ENCODE results near the gene FGGY.
"Not testable (repeated sequence)": the region's sequence is repeated elsewhere in the genome, so short reads cannot be mapped to it uniquely, and the experiment has no call there.

Gene FGGY

GRCh38 chr1:59294423-59294822 lies 2.5 kb upstream of the FGGY start:
- no peak for TF ChIP-seq CTCF (IDR thresholded peaks at IDR 0.05; ENCODE audit: low read depth, low read length, missing control alignments)
- H3K4me3 ChIP-seq (ENCODE audit: low read depth, low read length), result no peak overlapping the region
- no peak for DNase-seq (ENCODE audit: low read depth)

GRCh38 chr1:59295618-59296017 lies 1.3 kb upstream of the FGGY start:
- TF ChIP-seq CTCF (IDR thresholded peaks at IDR 0.05; ENCODE audit: low read depth, low read length, missing control alignments), result no peak
- peak overlapping the region; percentile 67; the same call in 1 of the 2 replicates for H3K4me3 ChIP-seq (ENCODE audit: low read depth, low read length)

GRCh38 chr1:59298026-59298583 lies 1.2 kb downstream of the FGGY start:
- H3K4me3 ChIP-seq (ENCODE audit: low read depth, low read length), result no peak overlapping the region; the same call in 1 of the 2 replicates
- no peak for DNase-seq (ENCODE audit: low read depth)
- no peak for TF ChIP-seq CTCF (IDR thresholded peaks at IDR 0.05; ENCODE audit: low read depth, low read length, missing control alignments)

More at GRCh38 chr1:59295618-59296017, 1.3 kb upstream of the FGGY start:
- no peak for DNase-seq (ENCODE audit: low read depth)

- no peak overlapping the region for H3K4me3 ChIP-seq (ENCODE audit: low read depth, low read length)
- DNase-seq (ENCODE audit: low read depth), result no peak
- no peak for TF ChIP-seq CTCF (IDR thresholded peaks at IDR 0.05; ENCODE audit: low read depth, low read length, missing control alignments)
Observed at GRCh38 chr1:59298710-59299346, 1.9 kb downstream of the FGGY start.

- not testable (repeated sequence) for DNase-seq (ENCODE audit: low read depth); H3K4me3 ChIP-seq (ENCODE audit: low read depth, low read length)
Observed at GRCh38 chr1:59299670-59300069, 2.8 kb downstream of the FGGY start.

GRCh38 chr1:59302297-59302696 lies 5.4 kb downstream of the FGGY start:
- no peak overlapping the region for H3K4me3 ChIP-seq (ENCODE audit: low read depth, low read length)
- TF ChIP-seq CTCF (IDR thresholded peaks at IDR 0.05; ENCODE audit: low read depth, low read length, missing control alignments), result no peak
- DNase-seq (ENCODE audit: low read depth), result no peak

GRCh38 chr1:59302871-59303270 lies 6.0 kb downstream of the FGGY start:
- H3K4me3 ChIP-seq (ENCODE audit: low read depth, low read length), result no peak overlapping the region
- DNase-seq (ENCODE audit: low read depth), result no peak
- TF ChIP-seq CTCF (IDR thresholded peaks at IDR 0.05; ENCODE audit: low read depth, low read length, missing control alignments), result no peak
